Effector memory CD4-positive, alpha-beta T cell (primary cell): ENCODE results near the gene RRH.

ENCODE experiments used
- DNase-seq, 3 donors: peaks; one replicate each; pipeline ENCODE4 v3.0.0-alpha.2; 2020
- H3K27ac ChIP-seq: 2 replicates; pipeline ENCODE4 v1.7.0; 2013; ENCODE audit warnings: mild to moderate bottlenecking, low read length, moderate library complexity; ENCODE audit not compliant: insufficient read depth, poor library complexity, severe bottlenecking
- H3K27me3 ChIP-seq: replicated peaks from 2 replicates; pipeline ENCODE4 v1.7.0; 2013; ENCODE audit warnings: mild to moderate bottlenecking, low read length; ENCODE audit not compliant: insufficient read depth, control insufficient read depth, poor library complexity, severe bottlenecking
- H3K36me3 ChIP-seq: 2 replicates; pipeline ENCODE4 v1.7.0; 2013; ENCODE audit warnings: mild to moderate bottlenecking, low read length, moderate library complexity; ENCODE audit not compliant: control insufficient read depth, insufficient read depth
- H3K4me1 ChIP-seq: 2 replicates; pipeline ENCODE4 v1.7.0; 2013; ENCODE audit warnings: low read length, mild to moderate bottlenecking; ENCODE audit not compliant: control insufficient read depth, insufficient read depth, poor library complexity, severe bottlenecking
- H3K4me3 ChIP-seq: 2 replicates; pipeline ENCODE4 v1.7.0; 2013; ENCODE audit warnings: low read length, low read depth, mild to moderate bottlenecking; ENCODE audit not compliant: insufficient read depth, poor library complexity, severe bottlenecking
- H3K9me3 ChIP-seq: 2 replicates; pipeline ENCODE4 v1.7.0; 2013; ENCODE audit warnings: mild to moderate bottlenecking, low read length, moderate library complexity; ENCODE audit not compliant: control insufficient read depth

Gene RRH

DNA sequence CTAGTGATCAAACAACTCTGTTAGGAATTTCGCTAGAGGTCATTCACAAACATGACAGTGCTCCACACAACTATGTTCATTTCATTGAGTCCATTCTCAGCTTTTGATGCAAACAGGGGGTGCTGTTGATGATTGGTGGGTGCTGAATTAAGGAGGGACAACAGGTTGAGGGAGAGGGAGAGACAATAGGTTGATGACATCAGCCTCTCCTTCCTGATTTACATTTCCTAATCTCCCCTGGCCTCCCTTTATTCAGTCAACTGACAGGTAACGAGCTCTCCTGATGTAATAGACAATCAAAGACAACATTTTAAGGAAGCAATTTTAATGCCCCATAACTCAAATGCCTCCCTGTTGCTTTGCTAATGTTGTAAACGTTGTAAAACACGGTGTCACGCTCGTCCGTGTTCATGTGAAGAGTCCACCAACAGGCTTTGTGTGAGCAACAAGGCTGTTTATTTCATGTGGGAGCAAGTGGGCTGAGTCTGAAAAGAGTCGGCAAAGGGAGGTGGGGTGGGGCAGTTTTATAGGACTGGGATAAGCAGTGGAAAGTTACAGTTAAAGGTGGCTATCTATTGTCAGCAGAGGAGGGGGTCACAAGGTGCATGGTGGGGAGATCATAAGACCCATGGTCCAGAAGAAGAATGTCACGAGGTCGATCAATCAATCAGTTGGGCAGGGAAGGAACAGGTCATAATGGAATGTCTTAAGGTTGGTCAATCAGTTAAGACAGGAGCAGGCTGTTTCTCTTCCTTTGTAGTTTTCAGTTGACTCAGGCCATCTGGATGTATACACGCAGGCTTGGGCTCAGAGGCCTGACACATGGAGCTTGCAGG, 17.0 kb upstream of the RRH start:
- H3K4me1 ChIP-seq, result no peaks in the 10 kb centered on the region
- no peaks in the 10 kb centered on the region for H3K9me3 ChIP-seq
- H3K36me3 ChIP-seq, result no peaks in the 10 kb centered on the region
- no peak overlapping the region for H3K4me3 ChIP-seq
- no peak overlapping the region for H3K27ac ChIP-seq
- no peak for DNase-seq
- H3K27me3 ChIP-seq, result no peaks in the 10 kb centered on the region

GRCh38 chr4:109811707-109812106, 16.1 kb upstream of the RRH start:
- Histone ChIP-seq H3K4me3 (no peak overlapping the region), H3K27ac (no peak overlapping the region), H3K36me3 (no peaks in the 10 kb centered on the region), H3K9me3 (no peaks in the 10 kb centered on the region), H3K4me1 (peaks cover 5% of the 10 kb centered on the region), H3K27me3 (no peaks in the 10 kb centered on the region)
- DNase-seq, result no peak

GRCh38 chr4:109815151-109816081, 12.4 kb upstream of the RRH start, which contains the start of gene GAR1:
Gene GAR1 (plus strand): TSS chr4:109815762. CDS start chr4:109816165, 403 bp downstream.
- H3K27me3 ChIP-seq, result no peaks in the 10 kb centered on the region
- H3K27ac ChIP-seq, result peak within 1 kb of the TSS; percentile 88
- peaks cover 7% of the 10 kb centered on the region for H3K36me3 ChIP-seq
- H3K4me3 ChIP-seq, result peak within 1 kb of the TSS; percentile 84
- H3K4me1 ChIP-seq, result peaks cover 5% of the 10 kb centered on the region
- H3K9me3 ChIP-seq, result no peaks in the 10 kb centered on the region
- peak; percentile 75 to 85 (median 81) for DNase-seq

DNA sequence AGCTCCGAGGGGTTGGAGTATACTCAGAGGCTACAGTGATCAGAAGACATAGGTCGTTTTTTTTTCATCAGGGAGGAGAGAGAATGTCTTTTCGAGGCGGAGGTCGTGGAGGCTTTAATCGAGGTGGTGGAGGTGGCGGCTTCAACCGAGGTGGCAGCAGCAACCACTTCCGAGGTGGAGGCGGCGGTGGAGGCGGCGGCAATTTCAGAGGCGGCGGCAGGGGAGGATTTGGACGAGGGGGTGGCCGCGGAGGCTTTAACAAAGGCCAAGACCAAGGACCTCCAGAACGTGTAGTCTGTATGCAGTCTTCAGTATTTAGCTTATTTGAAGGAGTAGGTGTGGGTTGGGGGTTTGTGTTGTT, 11.7 kb upstream of the RRH start:
- Histone ChIP-seq H3K36me3 (peaks cover 9% of the 10 kb centered on the region), H3K27ac (peak overlapping the region; percentile 88), H3K9me3 (no peaks in the 10 kb centered on the region), H3K27me3 (no peaks in the 10 kb centered on the region), H3K4me1 (peaks cover 5% of the 10 kb centered on the region), H3K4me3 (peak overlapping the region; percentile 84)
- peak; percentile 22 to 34 (median 27) for DNase-seq

DNA sequence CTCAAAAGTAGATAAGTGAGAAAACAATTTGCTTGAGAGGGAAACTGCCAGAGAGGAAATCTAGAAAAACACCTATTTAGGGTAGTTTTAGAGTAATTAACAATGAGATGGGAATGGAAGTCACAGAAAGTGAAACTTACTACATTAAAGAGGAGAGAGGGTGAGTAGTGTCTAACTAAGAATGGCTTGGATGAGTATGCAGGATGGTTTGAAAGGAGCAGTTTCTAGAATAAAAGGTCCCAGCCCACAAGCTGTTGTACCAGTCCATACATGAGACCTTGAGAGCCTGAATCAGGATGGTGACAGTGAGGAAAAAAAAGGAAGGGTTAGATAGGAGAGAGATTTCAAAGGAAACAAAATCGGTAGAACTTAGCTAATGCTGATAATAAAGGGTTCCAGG, 10.9 kb upstream of the RRH start:
- Histone ChIP-seq H3K4me3 (no peak overlapping the region), H3K4me1 (peaks cover 5% of the 10 kb centered on the region), H3K27me3 (no peaks in the 10 kb centered on the region), H3K27ac (no peak overlapping the region), H3K9me3 (no peaks in the 10 kb centered on the region), H3K36me3 (peaks cover 10% of the 10 kb centered on the region)
- DNase-seq, result no peak

DNA sequence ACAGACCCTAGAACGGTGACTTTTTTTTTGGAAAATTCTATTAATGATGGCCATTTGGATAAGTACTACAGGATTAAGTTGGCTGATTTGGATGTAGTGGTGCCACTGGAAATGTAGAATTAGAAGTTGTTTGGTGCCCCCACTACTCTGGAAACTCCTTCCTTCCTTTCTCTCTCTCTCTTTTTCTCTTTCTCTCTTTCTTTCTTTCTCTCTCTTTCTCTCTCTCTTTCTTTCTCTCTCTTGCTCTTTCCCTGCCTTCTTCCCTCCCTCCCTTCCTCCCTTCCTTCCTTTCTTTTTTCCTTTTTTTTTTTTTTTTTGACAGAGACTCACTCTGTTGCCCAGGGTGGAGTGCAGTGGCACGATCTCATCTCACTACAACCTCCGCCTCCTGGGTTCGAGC, 9.5 kb upstream of the RRH start:
- Histone ChIP-seq H3K36me3 (peaks cover 20% of the 10 kb centered on the region), H3K27me3 (no peaks in the 10 kb centered on the region), H3K4me1 (peaks cover 5% of the 10 kb centered on the region), H3K4me3 (no peak overlapping the region), H3K27ac (no peak overlapping the region), H3K9me3 (no peaks in the 10 kb centered on the region)
- no peak for DNase-seq

GRCh38 chr4:109820563-109820962, 7.2 kb upstream of the RRH start:
- DNase-seq, result no peak
- Histone ChIP-seq H3K27ac (no peak overlapping the region), H3K4me1 (peaks cover 5% of the 10 kb centered on the region), H3K9me3 (no peaks in the 10 kb centered on the region), H3K4me3 (no peak overlapping the region), H3K36me3 (peaks cover 32% of the 10 kb centered on the region), H3K27me3 (no peaks in the 10 kb centered on the region)

DNA sequence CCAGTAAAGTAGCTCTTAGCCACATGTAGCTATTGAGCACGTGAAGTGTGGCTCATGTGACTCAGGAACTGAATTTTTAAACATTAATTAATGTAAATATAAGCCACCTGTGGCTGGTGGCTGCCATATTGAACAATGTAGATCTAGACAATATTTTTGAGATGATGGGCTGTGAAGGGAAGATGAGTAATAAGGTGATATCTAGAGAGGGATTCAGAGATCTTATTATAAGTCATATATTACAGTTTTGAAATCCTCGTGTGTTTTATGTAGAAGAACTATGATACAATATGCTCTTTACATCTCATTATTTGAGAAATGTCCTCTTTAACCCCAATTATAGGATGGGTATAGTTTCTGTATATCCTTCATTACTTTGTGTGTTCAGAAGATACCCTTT, 6.6 kb upstream of the RRH start:
- H3K4me1 ChIP-seq, result peaks cover 4% of the 10 kb centered on the region
- no peak overlapping the region for H3K27ac ChIP-seq
- no peak for DNase-seq
- no peaks in the 10 kb centered on the region for H3K27me3 ChIP-seq
- H3K4me3 ChIP-seq, result no peak overlapping the region
- H3K9me3 ChIP-seq, result no peaks in the 10 kb centered on the region
- H3K36me3 ChIP-seq, result peaks cover 32% of the 10 kb centered on the region

- Histone ChIP-seq H3K4me3 (no peak overlapping the region), H3K27ac (no peak overlapping the region), H3K27me3 (no peaks in the 10 kb centered on the region), H3K4me1 (no peaks in the 10 kb centered on the region), H3K36me3 (peaks cover 22% of the 10 kb centered on the region), H3K9me3 (no peaks in the 10 kb centered on the region)
- DNase-seq, result no peak
Observed at GRCh38 chr4:109826719-109827118, 1.1 kb upstream of the RRH start.

GRCh38 chr4:109833756-109834155, 6.0 kb downstream of the RRH start:
- DNase-seq, result no peak
- H3K36me3 ChIP-seq, result no peaks in the 10 kb centered on the region
- H3K9me3 ChIP-seq, result no peaks in the 10 kb centered on the region
- H3K4me1 ChIP-seq, result no peaks in the 10 kb centered on the region
- H3K27ac ChIP-seq, result no peak overlapping the region
- H3K4me3 ChIP-seq, result no peak overlapping the region
- H3K27me3 ChIP-seq, result no peaks in the 10 kb centered on the region
